Measurements from ENCODE around the gene SASH1. TPM values are rescaled to one million over a fixed set of nuclear protein-coding genes. Genes with fewer than 3 reads are reported as not detected.

SASH1 gene
- total RNA-seq, 1 experiment from 2014 or later = 39.1 TPM

GRCh38 chr6:148593813-148594170 is 251.2 kb downstream of the SASH1 start:
- Histone ChIP-seq H3K27me3 (no peaks in the 10 kb centered on the region), H3K9me3 (no peaks in the 10 kb centered on the region; the same call in 1 of the 2 replicates), H3K36me3 (no peaks in the 10 kb centered on the region), H3K4me3 (no peak overlapping the region)
- DNase-seq = no peak

GRCh38 chr6:148595550-148595949 is 252.9 kb downstream of the SASH1 start:
- Histone ChIP-seq H3K36me3 (no peaks in the 10 kb centered on the region), H3K27me3 (no peaks in the 10 kb centered on the region), H3K9me3 (no peaks in the 10 kb centered on the region; the same call in 1 of the 2 replicates), H3K4me3 (no peak overlapping the region)
- DNase-seq = no peak

- no peak for DNase-seq
- Histone ChIP-seq H3K36me3 (no peaks in the 10 kb centered on the region), H3K27me3 (no peaks in the 10 kb centered on the region), H3K9me3 (no peaks in the 10 kb centered on the region), H3K4me3 (no peak overlapping the region)
These were observed 254.3 kb downstream of the SASH1 start for GRCh38 chr6:148596891-148597455.

GRCh38 chr6:148598724-148599123 is 256.1 kb downstream of the SASH1 start:
- Histone ChIP-seq H3K27me3 (no peaks in the 10 kb centered on the region), H3K36me3 (no peaks in the 10 kb centered on the region), H3K4me3 (no peak overlapping the region), H3K9me3 (no peaks in the 10 kb centered on the region; the same call in 1 of the 2 replicates)
- no peak for DNase-seq

DNA sequence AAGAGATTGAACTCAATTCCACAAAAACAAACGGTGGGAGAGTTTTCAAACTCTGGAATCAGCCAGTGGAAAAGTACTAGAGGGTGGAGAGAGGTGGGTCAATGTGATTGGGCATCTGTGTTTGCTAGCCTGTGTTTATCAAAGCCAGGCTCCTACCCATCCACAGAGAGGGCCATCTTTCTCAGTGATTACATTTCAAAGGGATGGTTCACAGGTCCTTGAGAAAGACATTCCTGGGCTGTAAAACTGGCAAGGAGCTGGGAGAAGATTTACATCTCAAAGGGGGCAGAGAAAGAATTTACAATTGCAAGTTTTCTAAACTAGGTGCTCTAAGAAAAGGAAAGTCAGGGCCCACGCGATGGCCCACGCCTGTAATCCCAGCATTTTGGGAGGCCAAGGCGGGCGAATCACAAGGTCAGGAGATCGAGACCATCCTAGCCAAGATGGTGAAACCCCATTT is 257.4 kb downstream of the SASH1 start:
- no peaks in the 10 kb centered on the region; the same call in 1 of the 2 replicates for H3K9me3 ChIP-seq
- no peak overlapping the region for H3K4me3 ChIP-seq
- DNase-seq = no peak
- H3K36me3 ChIP-seq = no peaks in the 10 kb centered on the region
- H3K27me3 ChIP-seq = no peaks in the 10 kb centered on the region
